B cell (primary cell): ENCODE results near the gene ATP1B2. TPM values are rescaled to one million over a fixed set of nuclear protein-coding genes. Genes with fewer than 3 reads are reported as not detected.

ENCODE experiments used
- ATAC-seq: fragments of 200-7000 bp; cut with Tn5 transposase; one replicate; pipeline ENCODE4 v1.10.0; 2021; ENCODE audit warnings: low read depth, mild to moderate bottlenecking, moderate number of reproducible peaks, moderate library complexity
- CTCF ChIA-PET: fragments of 350-600 bp; sonication (Branson Sonifier 250); formaldehyde crosslinking; loops from one replicate; lab custom pipeline; 2021; ENCODE audit warnings: antibody characterized with exemption, inconsistent platforms; lab: Charles Lee
- POLR2A ChIA-PET: fragments of 350-600 bp; sonication (Branson Sonifier 250); formaldehyde crosslinking; loops from one replicate; lab custom pipeline; 2021; ENCODE audit warnings: antibody characterized with exemption; lab: Charles Lee
- DNase-seq: peaks from one replicate; pipeline ENCODE4 v3.0.0; 2013
- H2AFZ ChIP-seq: 2 replicates; pipeline ENCODE4 v1.6.1; 2012; ENCODE audit warnings: mild to moderate bottlenecking, low read depth, low read length; ENCODE audit not compliant: insufficient read depth, poor library complexity, severe bottlenecking
- H3K27ac ChIP-seq, 2 donors: 1 replicate in 1 of 2; 2 replicates in 1 of 2; pipeline ENCODE4 v1.5.1; 2012 to 2013; ENCODE audit warnings: low read length in 2 of 2, mild to moderate bottlenecking in 2 of 2, moderate library complexity in 1 of 2
- H3K27me3 ChIP-seq, 4 experiments: fragments of 200-600 bp in 1 of 4; sonication (generic) in 1 of 4; replicated peaks in 1 of 4; 1 replicate in 2 of 4; 2 replicates in 2 of 4; pipeline versions ENCODE4 v1.6.1 to v1.7.0; 2013 to 2016; ENCODE audit warnings: low read length in 3 of 4, mild to moderate bottlenecking in 2 of 4, mixed read lengths in 1 of 4, moderate library complexity in 1 of 4; ENCODE audit not compliant: insufficient read depth in 4 of 4, control insufficient read depth in 3 of 4; ENCODE audit errors: control extremely low read depth in 1 of 4
- H3K36me3 ChIP-seq, 2 experiments: replicated peaks in 1 of 2; 1 replicate in 1 of 2; 2 replicates in 1 of 2; pipeline versions ENCODE4 v1.6.1 to v1.7.1; 2013; ENCODE audit warnings: low read length in 1 of 2; ENCODE audit not compliant: insufficient read depth in 2 of 2, control insufficient read depth in 1 of 2; ENCODE audit errors: control extremely low read depth in 1 of 2, extremely low read depth in 1 of 2
- H3K4me1 ChIP-seq, 2 donors: fragments of 200-600 bp in 1 of 2; sonication (generic) in 1 of 2; 1 replicate in 1 of 2; 2 replicates in 1 of 2; pipeline versions ENCODE4 v1.5.1 to v1.6.1; 2013 to 2017; ENCODE audit warnings: low read length in 2 of 2; ENCODE audit not compliant: control insufficient read depth in 2 of 2, insufficient read depth in 2 of 2
- H3K4me2 ChIP-seq: replicated peaks from 2 replicates; pipeline ENCODE3; 2012; ENCODE audit warnings: mild to moderate bottlenecking, low read depth, low read length; ENCODE audit not compliant: poor library complexity, severe bottlenecking
- H3K4me3 ChIP-seq, 5 experiments: fragments of 200-600 bp in 1 of 5; sonication (generic) in 1 of 5; 1 replicate in 3 of 5; 2 replicates in 2 of 5; pipeline versions ENCODE4 v1.5.1 to v1.7.0; 2011 to 2016; ENCODE audit warnings: low read length in 4 of 5, mild to moderate bottlenecking in 4 of 5, low read depth in 2 of 5, control low read depth in 1 of 5, moderate library complexity in 1 of 5; ENCODE audit not compliant: insufficient read depth in 1 of 5; ENCODE audit errors: control extremely low read depth in 1 of 5, extremely low read depth in 1 of 5
- H3K79me2 ChIP-seq: fragments of 200-600 bp; sonication (generic); one replicate; pipeline ENCODE4 v1.6.0; 2016; ENCODE audit warnings: low read length; ENCODE audit not compliant: control insufficient read depth, insufficient read depth
- H3K9ac ChIP-seq: fragments of 200-600 bp; sonication (generic); 2 replicates; pipeline ENCODE4 v1.6.1; 2017; ENCODE audit warnings: mild to moderate bottlenecking, low read length, moderate library complexity
- H3K9me3 ChIP-seq, 3 donors: one replicate each; pipeline versions ENCODE4 v1.6.1 to v1.7.1; 2013; ENCODE audit warnings: low read length in 2 of 3; ENCODE audit not compliant: control insufficient read depth in 2 of 3, insufficient read depth in 1 of 3; ENCODE audit errors: control extremely low read depth in 1 of 3
- H4K20me1 ChIP-seq: 2 replicates; pipeline ENCODE4 v1.6.0; 2012; ENCODE audit warnings: mild to moderate bottlenecking, low read length; ENCODE audit not compliant: insufficient read depth, control insufficient read depth, poor library complexity, severe bottlenecking
- H3K27ac Mint-ChIP-seq: one replicate; pipeline ENCODE4 v1.8.0; 2021; ENCODE audit warnings: mixed read lengths
- H3K27me3 Mint-ChIP-seq: one replicate; pipeline ENCODE4 v1.8.0; 2021; ENCODE audit warnings: mixed read lengths
- H3K4me1 Mint-ChIP-seq: one replicate; pipeline ENCODE4 v1.8.0; 2021; ENCODE audit warnings: mixed read lengths
- H3K4me3 Mint-ChIP-seq: one replicate; pipeline ENCODE4 v1.8.0; 2021; ENCODE audit warnings: mixed read lengths
- H3K9me3 Mint-ChIP-seq: one replicate; pipeline ENCODE4 v1.8.0; 2022; ENCODE audit warnings: mixed read lengths; ENCODE audit not compliant: insufficient read depth
- CTCF ChIP-seq: fragments of 200-600 bp; IDR thresholded peaks from one replicate; pipeline ENCODE4 v1.8.0; 2022; ENCODE audit warnings: antibody characterized with exemption, mild to moderate bottlenecking
- EZH2 ChIP-seq: IDR thresholded peaks from 2 replicates; pipeline ENCODE4 v1.6.1; 2012; ENCODE audit warnings: borderline replicate concordance, low read depth, mild to moderate bottlenecking, moderate library complexity, low read length; ENCODE audit not compliant: insufficient read depth, poor library complexity, severe bottlenecking
- WGBS: methylation state at CpG from one replicate; pipeline ENCODE4 v1.1.5; 2013; ENCODE audit warnings: missing lambda C conversion rate; ENCODE audit not compliant: insufficient coverage; 5-methylcytosine and 5-hydroxymethylcytosine counted together
- intact Hi-C: fragments of 100-400 bp; cut with micrococcal nuclease; formaldehyde crosslinking; loops from one replicate; pipeline ENCODE4 v1.10.0; 2022
- polyA plus RNA-seq: library from polyadenylated mRNA; depleted of rRNA; stranded (reverse); fragments of >200 nt; gene quantifications from 2 replicates; pipeline ENCODE4 v1.2.3, GENCODE V29; 2012
- total RNA-seq, 2 donors: library from RNA; stranded (reverse); fragments of 120-200 nt in 1 of 2; gene quantifications; 1 replicate in 1 of 2; 2 replicates in 1 of 2; pipeline versions ENCODE4 v1.2.3 to v1.2.4, GENCODE V29; 2013 to 2022

The ATP1B2 gene
- total and polyA plus RNA-seq, 2 donors (not counting 1 experiment from before 2014, with no cell fraction given) = 0.39 TPM; not detected in 1

- ChIA-PET POLR2A (interaction anchor here (0.6 to 2.9 kb wide), 12 partner anchors 12 to 235 kb away, joined by 3 to 35 read pairs (median 4); partner anchors contain the start of genes CD68, MPDU1, POLR2A and SAT2), CTCF (interaction anchor here (0.6 to 2.5 kb wide), 14 partner anchors 9 to 101 kb away, joined by 3 to 14 read pairs (median 4); partner anchors contain the start of genes ATP1B2, SAT2, SOX15 and TP53)
- TF ChIP-seq EZH2 (no peak), CTCF (no peak)
- Mint-ChIP-seq H3K27me3 (no peaks in the 10 kb centered on the region), H3K9me3 (no peaks in the 10 kb centered on the region), H3K27ac (peak overlapping the region; percentile 93), H3K4me3 (peak overlapping the region; percentile 84), H3K4me1 (peaks cover 22% of the 10 kb centered on the region)
- H2AFZ ChIP-seq = peak overlapping the region; percentile 74
- ATAC-seq (peak; percentile 6), DNase-seq (no peak)
- H3K9ac ChIP-seq = peak overlapping the region; percentile 65
- H3K4me3 ChIP-seq = peak overlapping the region; percentile 24 to 76 (median 72)
- H4K20me1 ChIP-seq = peaks cover 25% of the 10 kb centered on the region
- no peaks in the 10 kb centered on the region for H3K27me3 ChIP-seq
- 6% methylated on average over 16 of the region's 28 CpGs for WGBS
- peak overlapping the region; percentile 67 to 85 for H3K27ac ChIP-seq
- H3K4me1 ChIP-seq = peaks cover 12 to 26% of the 10 kb centered on the region in 2 donors
- H3K36me3 ChIP-seq = peaks cover 1 to 8% of the 10 kb centered on the region in 2 experiments
- peak overlapping the region; percentile 82 for H3K4me2 ChIP-seq
- intact Hi-C loops = loop anchor here (1.0 to 10.0 kb wide), 6 partner anchors 12 to 308 kb away; partner anchors contain the start of genes ATP1B2, EIF5A, SAT2 and TP53
- no peaks in the 10 kb centered on the region for H3K9me3 ChIP-seq
- peaks cover 41% of the 10 kb centered on the region for H3K79me2 ChIP-seq
Observed at GRCh38 chr17:7615265-7615747, 35.4 kb upstream of the ATP1B2 start.

- intact Hi-C loops = loop anchor here (10.0 kb wide), 1 partner anchor 226 kb away; no protein-coding TSS in a partner anchor
- TF ChIP-seq CTCF (no peak), EZH2 (no peak)
- no peak for DNase-seq
Observed at GRCh38 chr17:7618608-7619007, 32.1 kb upstream of the ATP1B2 start.

More at GRCh38 chr17:7618608-7619007, 32.1 kb upstream of the ATP1B2 start:
- H2AFZ ChIP-seq = no peak overlapping the region
- H3K79me2 ChIP-seq = peaks cover 8% of the 10 kb centered on the region
- H3K27me3 ChIP-seq = no peaks in the 10 kb centered on the region
- no peak overlapping the region for H3K9ac ChIP-seq
- H3K27me3 Mint-ChIP-seq = no peaks in the 10 kb centered on the region
- H3K4me3 Mint-ChIP-seq = no peak overlapping the region
- no peak overlapping the region for H3K4me2 ChIP-seq
- POLR2A ChIA-PET = no interaction called here
- H3K4me1 ChIP-seq = peaks cover 5 to 11% of the 10 kb centered on the region in 2 donors
- no peaks in the 10 kb centered on the region for H3K36me3 ChIP-seq
- no peaks in the 10 kb centered on the region for H3K9me3 ChIP-seq
- H4K20me1 ChIP-seq = peaks cover 7% of the 10 kb centered on the region
- no peak overlapping the region for H3K27ac Mint-ChIP-seq
- H3K9me3 Mint-ChIP-seq = no peaks in the 10 kb centered on the region
- CTCF ChIA-PET = no interaction called here
- WGBS = 89% methylated on average over 3 of the region's 5 CpGs
- ATAC-seq = no peak
- H3K27ac ChIP-seq = no peak overlapping the region
- no peak overlapping the region for H3K4me3 ChIP-seq
- peaks cover 5% of the 10 kb centered on the region for H3K4me1 Mint-ChIP-seq
